CD4-positive, alpha-beta T cell treated with Interleukin-1 beta for 1 hour (primary cell): ENCODE results near the gene PCDHGA7.
"Not testable (repeated sequence)": the region's sequence is repeated elsewhere in the genome, so short reads cannot be mapped to it uniquely, and the experiment has no call there.

ENCODE experiments used
- DNase-seq, 2 donors: peaks; one replicate each; pipeline ENCODE4 v3.0.0-alpha.2; 2020 to 2022

Gene PCDHGA7

GRCh38 chr5:141369994-141370848, 12.3 kb upstream of the PCDHGA7 start, which contains the start of gene PCDHGB3:
Gene PCDHGB3, plus strand, starts transcription at chr5:141370242. Its CDS starts 153 bp downstream, at chr5:141370395.
- DNase-seq: peak; percentile 33 to 40

GRCh38 chr5:141371572-141372475, 10.7 kb upstream of the PCDHGA7 start:
- no peak for DNase-seq

- no peak for DNase-seq
Measured at GRCh38 chr5:141373673-141374317, 8.7 kb upstream of the PCDHGA7 start, which contains the start of gene PCDHGA6. Gene PCDHGA6, plus strand, starts transcription at chr5:141373891. Its CDS starts 193 bp downstream, at chr5:141374084.

- no peak for DNase-seq
Measured at GRCh38 chr5:141374627-141375026, 7.9 kb upstream of the PCDHGA7 start.

GRCh38 chr5:141375444-141376155, 6.9 kb upstream of the PCDHGA7 start:
- not testable (repeated sequence) for DNase-seq

GRCh38 chr5:141383345-141383744, 803 bp downstream of the PCDHGA7 start:
- no peak for DNase-seq

- no peak for DNase-seq
Measured at GRCh38 chr5:141384471-141385267, 2.1 kb downstream of the PCDHGA7 start.

GRCh38 chr5:141387557-141388311, 5.2 kb downstream of the PCDHGA7 start, which contains the start of gene PCDHGB4:
Gene PCDHGB4, plus strand, starts transcription at chr5:141387698. Its CDS starts 187 bp downstream, at chr5:141387885.
- DNase-seq: peak; percentile 15 to 22

- no peak for DNase-seq
Measured at GRCh38 chr5:141388661-141389060, 6.1 kb downstream of the PCDHGA7 start.

- DNase-seq: no peak
Measured at GRCh38 chr5:141389153-141390042, 6.9 kb downstream of the PCDHGA7 start.

GRCh38 chr5:141392429-141393198, 10.1 kb downstream of the PCDHGA7 start, which contains the start of gene PCDHGA8:
Gene PCDHGA8, plus strand, starts transcription at chr5:141392633. Its CDS starts 181 bp downstream, at chr5:141392814.
- no peak for DNase-seq

- DNase-seq: no peak
Measured at GRCh38 chr5:141393267-141393666, 10.7 kb downstream of the PCDHGA7 start.

- DNase-seq: not testable (repeated sequence)
Measured at GRCh38 chr5:141394401-141395187, 12.1 kb downstream of the PCDHGA7 start.

- peak; percentile 31 to 43 for DNase-seq
Measured at GRCh38 chr5:141397756-141398551, 15.4 kb downstream of the PCDHGA7 start, which contains the start of gene PCDHGB5. Gene PCDHGB5, plus strand, starts transcription at chr5:141397947. Its CDS starts 181 bp downstream, at chr5:141398128.

- no peak for DNase-seq
Measured at GRCh38 chr5:141398608-141399007, 16.1 kb downstream of the PCDHGA7 start.

GRCh38 chr5:141399555-141400258, 17.2 kb downstream of the PCDHGA7 start:
- DNase-seq: no peak
